Brain microvascular endothelial cell (primary cell): ENCODE results near the gene ERVW-1.
"Not testable (repeated sequence)": the region's sequence is repeated elsewhere in the genome, so short reads cannot be mapped to it uniquely, and the experiment has no call there.

ENCODE experiments used
- DNase-seq: peaks from one replicate; pipeline ENCODE4 v3.0.0-alpha.2; 2020
- H3K27ac ChIP-seq: fragments of 250-450 bp; sonication (Bioruptor Pico); 2 replicates; pipeline ENCODE4 v1.5.1; 2020; ENCODE audit warnings: mild to moderate bottlenecking, moderate library complexity
- H3K27me3 ChIP-seq: fragments of 250-450 bp; sonication (Bioruptor Pico); replicated peaks from 2 replicates; pipeline ENCODE4 v1.5.1; 2020; ENCODE audit warnings: mild to moderate bottlenecking
- H3K36me3 ChIP-seq: fragments of 250-450 bp; sonication (Bioruptor Pico); replicated peaks from 2 replicates; pipeline ENCODE4 v1.5.1; 2020; ENCODE audit warnings: mild to moderate bottlenecking
- H3K4me3 ChIP-seq: 2 replicates; pipeline ENCODE4 v1.5.1; 2011; ENCODE audit warnings: low read depth, mild to moderate bottlenecking, control low read depth, low read length, moderate library complexity
- in situ Hi-C: cut with HindIII; loops from 2 replicates; pipeline ENCODE4 v1.10.0; 2017; ENCODE audit warnings: low sequenced_read_pairs, low pct_ligation_motif_present
- TF ChIP-seq, protein P1 (sequence below): IDR thresholded peaks from 2 replicates; pipeline ENCODE4 v1.5.1; 2011; ENCODE audit warnings: low read depth, mild to moderate bottlenecking, moderate library complexity, low read length, control low read depth, inconsistent platforms; ENCODE audit errors: missing control alignments

ERVW-1 gene

GRCh38 chr7:92487804-92488203, 10.1 kb upstream of the ERVW-1 start:
- DNase-seq, result no peak
- no peaks in the 10 kb centered on the region for H3K27me3 ChIP-seq
- in situ Hi-C loops, result no loop called here
- H3K36me3 ChIP-seq, result peaks cover 6% of the 10 kb centered on the region
- no peak overlapping the region for H3K4me3 ChIP-seq
- H3K27ac ChIP-seq, result no peak overlapping the region
- TF ChIP-seq, protein P1, sequence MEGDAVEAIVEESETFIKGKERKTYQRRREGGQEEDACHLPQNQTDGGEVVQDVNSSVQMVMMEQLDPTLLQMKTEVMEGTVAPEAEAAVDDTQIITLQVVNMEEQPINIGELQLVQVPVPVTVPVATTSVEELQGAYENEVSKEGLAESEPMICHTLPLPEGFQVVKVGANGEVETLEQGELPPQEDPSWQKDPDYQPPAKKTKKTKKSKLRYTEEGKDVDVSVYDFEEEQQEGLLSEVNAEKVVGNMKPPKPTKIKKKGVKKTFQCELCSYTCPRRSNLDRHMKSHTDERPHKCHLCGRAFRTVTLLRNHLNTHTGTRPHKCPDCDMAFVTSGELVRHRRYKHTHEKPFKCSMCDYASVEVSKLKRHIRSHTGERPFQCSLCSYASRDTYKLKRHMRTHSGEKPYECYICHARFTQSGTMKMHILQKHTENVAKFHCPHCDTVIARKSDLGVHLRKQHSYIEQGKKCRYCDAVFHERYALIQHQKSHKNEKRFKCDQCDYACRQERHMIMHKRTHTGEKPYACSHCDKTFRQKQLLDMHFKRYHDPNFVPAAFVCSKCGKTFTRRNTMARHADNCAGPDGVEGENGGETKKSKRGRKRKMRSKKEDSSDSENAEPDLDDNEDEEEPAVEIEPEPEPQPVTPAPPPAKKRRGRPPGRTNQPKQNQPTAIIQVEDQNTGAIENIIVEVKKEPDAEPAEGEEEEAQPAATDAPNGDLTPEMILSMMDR, result no peak

- Histone ChIP-seq H3K27me3 (no peaks in the 10 kb centered on the region), H3K4me3 (no peak overlapping the region), H3K36me3 (peaks cover 6% of the 10 kb centered on the region), H3K27ac (no peak overlapping the region)
- DNase-seq, result no peak
- TF ChIP-seq, protein P1, result no peak
- in situ Hi-C loops, result no loop called here
These were observed 8.2 kb upstream of the ERVW-1 start for GRCh38 chr7:92485974-92486373.

DNA sequence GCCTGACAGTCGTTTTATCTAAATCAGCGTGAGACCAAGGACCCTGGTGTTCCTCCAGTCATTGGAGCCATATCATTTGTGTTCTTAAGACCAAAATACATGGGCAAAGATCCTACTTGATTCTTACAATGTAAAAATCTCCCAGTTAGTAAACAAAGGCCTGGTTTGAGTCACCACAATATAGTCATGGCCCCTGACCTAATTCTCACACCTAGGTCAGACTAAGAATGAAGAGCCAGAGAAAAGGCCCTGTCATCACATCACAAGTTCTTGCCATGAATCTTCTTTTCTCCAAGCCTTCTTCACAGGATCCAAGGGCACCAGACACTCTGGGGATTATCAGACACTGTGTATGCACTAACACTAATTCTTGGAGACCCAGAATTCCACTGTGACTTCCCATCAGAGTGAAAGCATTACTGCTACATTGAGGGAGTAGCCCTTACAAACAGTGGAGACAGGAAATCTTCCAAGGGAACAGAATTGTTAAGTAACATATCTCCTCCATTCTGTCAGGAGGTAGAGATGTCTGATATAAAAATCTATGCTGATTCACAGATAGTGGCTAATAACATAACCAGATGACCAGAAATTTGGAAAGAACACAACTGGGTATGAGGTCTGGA, 7.6 kb upstream of the ERVW-1 start:
- peaks cover 6% of the 10 kb centered on the region for H3K36me3 ChIP-seq
- H3K27ac ChIP-seq, result no peak overlapping the region
- H3K4me3 ChIP-seq, result no peak overlapping the region
- TF ChIP-seq, protein P1, result no peak
- in situ Hi-C loops, result no loop called here
- DNase-seq, result no peak
- no peaks in the 10 kb centered on the region for H3K27me3 ChIP-seq

DNA sequence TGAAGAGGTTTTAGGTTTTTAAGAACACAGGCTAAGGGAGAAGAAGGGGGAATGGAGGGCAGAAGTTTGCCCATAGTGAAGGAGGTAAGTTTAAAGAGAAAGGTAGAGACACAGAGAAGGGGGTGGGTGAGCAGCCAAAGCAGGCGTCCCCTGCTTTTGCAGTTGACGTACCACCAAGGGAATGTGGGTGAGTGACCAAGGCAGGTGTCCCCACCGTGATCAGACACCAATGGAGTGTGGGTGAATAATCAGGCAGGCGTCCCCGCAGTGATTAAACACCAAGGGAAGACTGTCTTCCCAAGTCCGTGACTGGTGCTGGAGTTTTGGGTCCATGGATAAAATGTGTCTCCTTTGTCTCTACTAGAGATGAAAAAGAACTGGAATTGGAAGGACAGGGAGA, 6.5 kb upstream of the ERVW-1 start:
- H3K4me3 ChIP-seq, in situ Hi-C loops, DNase-seq, H3K27ac ChIP-seq, H3K27me3 ChIP-seq, H3K36me3 ChIP-seq: not testable (repeated sequence)

DNA sequence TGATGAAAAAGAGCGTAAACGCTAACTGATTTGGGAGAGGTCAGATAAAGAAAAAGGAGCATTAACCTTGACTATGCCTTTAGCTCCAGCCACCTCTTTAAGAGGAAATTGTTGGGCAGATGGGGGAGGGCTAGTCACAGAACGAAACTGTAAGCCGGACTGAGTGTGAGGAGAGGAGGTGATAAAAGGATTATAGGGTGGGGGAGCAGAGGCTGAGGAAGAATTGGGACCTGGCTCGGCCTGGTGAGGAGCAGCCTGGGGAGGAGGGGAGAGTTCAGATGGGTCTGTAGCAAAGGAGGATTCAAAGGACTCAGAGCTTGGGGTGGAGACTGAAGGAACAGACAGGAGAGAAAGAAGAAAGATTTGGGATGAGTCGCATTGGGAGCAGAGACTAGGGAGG, 5.9 kb upstream of the ERVW-1 start:
- DNase-seq, H3K4me3 ChIP-seq, H3K27me3 ChIP-seq, in situ Hi-C loops, H3K27ac ChIP-seq, H3K36me3 ChIP-seq: not testable (repeated sequence)

- H3K27me3 ChIP-seq, H3K27ac ChIP-seq, in situ Hi-C loops, H3K36me3 ChIP-seq, H3K4me3 ChIP-seq, DNase-seq: not testable (repeated sequence)
These were observed 1.4 kb upstream of the ERVW-1 start for GRCh38 chr7:92479146-92479545.

- Histone ChIP-seq H3K36me3 (no peaks in the 10 kb centered on the region), H3K27ac (no peak overlapping the region), H3K27me3 (no peaks in the 10 kb centered on the region), H3K4me3 (no peak overlapping the region)
- TF ChIP-seq, protein P1, result no peak
- in situ Hi-C loops, result no loop called here
- DNase-seq, result no peak
These were observed 965 bp upstream of the ERVW-1 start for GRCh38 chr7:92478711-92479110.
